ENCODE data around the gene COPS8.

The COPS8 gene

GRCh38 chr2:237124820-237125219 is 39.1 kb downstream of the COPS8 start:
- Mint-ChIP-seq H3K36me3 (ENCODE audit: insufficient read depth) (no peaks in the 10 kb centered on the region), H3K9me3 (no peaks in the 10 kb centered on the region), H3K4me3 (no peak overlapping the region), H3K27ac (no peak overlapping the region), H3K4me1 (ENCODE audit: low read depth in 2 of 2) (no peaks in the 10 kb centered on the region), H3K27me3 (peaks cover 0 to 5% of the 10 kb centered on the region in 2 donors)
- DNase-seq (no peak), ATAC-seq (replicated peaks) (no peak)

GRCh38 chr2:237125967-237126366 is 40.3 kb downstream of the COPS8 start:
- no peaks in the 10 kb centered on the region for H3K4me1 Mint-ChIP-seq (ENCODE audit: low read depth in 2 of 2)
- no peaks in the 10 kb centered on the region for H3K36me3 Mint-ChIP-seq (ENCODE audit: insufficient read depth)
- H3K27ac Mint-ChIP-seq = no peak overlapping the region
- no peak for ATAC-seq (replicated peaks)
- H3K9me3 Mint-ChIP-seq = no peaks in the 10 kb centered on the region
- H3K27me3 Mint-ChIP-seq = peaks cover 0 to 5% of the 10 kb centered on the region in 2 donors
- no peak overlapping the region for H3K4me3 Mint-ChIP-seq
- DNase-seq = no peak

- DNase-seq = no peak
- H3K27ac Mint-ChIP-seq = no peak overlapping the region
These were observed 41.0 kb downstream of the COPS8 start for GRCh38 chr2:237126519-237127174.

GRCh38 chr2:237128026-237128703 is 42.5 kb downstream of the COPS8 start:
- Mint-ChIP-seq H3K4me3 (no peak overlapping the region), H3K36me3 (ENCODE audit: insufficient read depth) (no peaks in the 10 kb centered on the region), H3K27ac (no peak overlapping the region), H3K9me3 (no peaks in the 10 kb centered on the region), H3K4me1 (ENCODE audit: low read depth in 2 of 2) (no peaks in the 10 kb centered on the region), H3K27me3 (peaks cover 0 to 5% of the 10 kb centered on the region in 2 donors)
- DNase-seq = no peak
- ATAC-seq (replicated peaks) = no peak

More at GRCh38 chr2:237126519-237127174, 41.0 kb downstream of the COPS8 start:
- ATAC-seq (replicated peaks) = no peak
- Mint-ChIP-seq H3K4me3 (no peak overlapping the region), H3K36me3 (ENCODE audit: insufficient read depth) (no peaks in the 10 kb centered on the region), H3K9me3 (no peaks in the 10 kb centered on the region), H3K27me3 (peaks cover 0 to 5% of the 10 kb centered on the region in 2 donors), H3K4me1 (ENCODE audit: low read depth in 2 of 2) (no peaks in the 10 kb centered on the region)

GRCh38 chr2:237128845-237129592 is 43.3 kb downstream of the COPS8 start:
- Mint-ChIP-seq H3K27ac (no peak overlapping the region), H3K27me3 (peaks cover 0 to 5% of the 10 kb centered on the region in 2 donors), H3K4me1 (ENCODE audit: low read depth in 2 of 2) (no peaks in the 10 kb centered on the region), H3K36me3 (ENCODE audit: insufficient read depth) (no peaks in the 10 kb centered on the region), H3K4me3 (no peak overlapping the region), H3K9me3 (no peaks in the 10 kb centered on the region)
- ATAC-seq (replicated peaks) (no peak), DNase-seq (no peak)

- Mint-ChIP-seq H3K9me3 (no peaks in the 10 kb centered on the region), H3K27ac (no peak overlapping the region), H3K4me3 (no peak overlapping the region), H3K4me1 (ENCODE audit: low read depth in 2 of 2) (no peaks in the 10 kb centered on the region), H3K36me3 (ENCODE audit: insufficient read depth) (no peaks in the 10 kb centered on the region), H3K27me3 (no peaks in the 10 kb centered on the region)
- no peak for ATAC-seq (replicated peaks)
- no peak for DNase-seq
These were observed 44.1 kb downstream of the COPS8 start for GRCh38 chr2:237129625-237130263.

- DNase-seq (no peak), ATAC-seq (replicated peaks) (no peak)
- H3K27me3 Mint-ChIP-seq = no peaks in the 10 kb centered on the region
- no peaks in the 10 kb centered on the region for H3K4me1 Mint-ChIP-seq (ENCODE audit: low read depth in 2 of 2)
- H3K9me3 Mint-ChIP-seq = no peaks in the 10 kb centered on the region
- no peak overlapping the region for H3K27ac Mint-ChIP-seq
- no peak overlapping the region for H3K4me3 Mint-ChIP-seq
- H3K36me3 Mint-ChIP-seq (ENCODE audit: insufficient read depth) = no peaks in the 10 kb centered on the region
These were observed 45.1 kb downstream of the COPS8 start for GRCh38 chr2:237130562-237131421.

- no peaks in the 10 kb centered on the region for H3K9me3 Mint-ChIP-seq
- H3K27ac Mint-ChIP-seq = no peak overlapping the region
- ATAC-seq (replicated peaks) (no peak), DNase-seq (no peak)
- H3K4me1 Mint-ChIP-seq (ENCODE audit: low read depth in 2 of 2) = no peaks in the 10 kb centered on the region
- no peaks in the 10 kb centered on the region for H3K36me3 Mint-ChIP-seq (ENCODE audit: insufficient read depth)
- H3K4me3 Mint-ChIP-seq = no peak overlapping the region
- no peaks in the 10 kb centered on the region for H3K27me3 Mint-ChIP-seq
These were observed 46.3 kb downstream of the COPS8 start for GRCh38 chr2:237131749-237132533.

- Mint-ChIP-seq H3K36me3 (ENCODE audit: insufficient read depth) (no peaks in the 10 kb centered on the region), H3K27me3 (no peaks in the 10 kb centered on the region), H3K9me3 (no peaks in the 10 kb centered on the region), H3K4me1 (ENCODE audit: low read depth in 2 of 2) (no peaks in the 10 kb centered on the region), H3K4me3 (no peak overlapping the region), H3K27ac (no peak overlapping the region)
- DNase-seq (no peak), ATAC-seq (replicated peaks) (no peak)
These were observed 47.1 kb downstream of the COPS8 start for GRCh38 chr2:237132799-237133198.

- DNase-seq = no peak
- Mint-ChIP-seq H3K36me3 (ENCODE audit: insufficient read depth) (no peaks in the 10 kb centered on the region), H3K4me3 (no peak overlapping the region), H3K9me3 (no peaks in the 10 kb centered on the region), H3K27me3 (no peaks in the 10 kb centered on the region), H3K4me1 (ENCODE audit: low read depth in 2 of 2) (no peaks in the 10 kb centered on the region), H3K27ac (no peak overlapping the region)
- no peak for ATAC-seq (replicated peaks)
These were observed 48.9 kb downstream of the COPS8 start for GRCh38 chr2:237134321-237135230.

GRCh38 chr2:237136824-237137223 is 51.1 kb downstream of the COPS8 start:
- Mint-ChIP-seq H3K27me3 (peaks cover 0 to 4% of the 10 kb centered on the region in 2 donors), H3K36me3 (ENCODE audit: insufficient read depth) (no peaks in the 10 kb centered on the region)

More at GRCh38 chr2:237136824-237137223, 51.1 kb downstream of the COPS8 start:
- ATAC-seq (replicated peaks) (no peak), DNase-seq (no peak)
- Mint-ChIP-seq H3K4me1 (ENCODE audit: low read depth in 2 of 2) (no peaks in the 10 kb centered on the region), H3K27ac (no peak overlapping the region), H3K9me3 (no peaks in the 10 kb centered on the region), H3K4me3 (no peak overlapping the region)
